ENCODE results near the gene GSTO2.

The GSTO2 gene

GRCh38 chr10:104299031-104299904, 30.3 kb downstream of the GSTO2 start:
- no peak for TF ChIP-seq CTCF (conservative IDR thresholded peaks at IDR 0.05; ENCODE audit: control insufficient read depth, insufficient read depth, low read depth, low read length)
- DNase-seq (ENCODE audit: low read depth) = peak; percentile 86
- H3K4me3 ChIP-seq (ENCODE audit: control insufficient read depth, low read depth, low read length) = no peak overlapping the region

DNA sequence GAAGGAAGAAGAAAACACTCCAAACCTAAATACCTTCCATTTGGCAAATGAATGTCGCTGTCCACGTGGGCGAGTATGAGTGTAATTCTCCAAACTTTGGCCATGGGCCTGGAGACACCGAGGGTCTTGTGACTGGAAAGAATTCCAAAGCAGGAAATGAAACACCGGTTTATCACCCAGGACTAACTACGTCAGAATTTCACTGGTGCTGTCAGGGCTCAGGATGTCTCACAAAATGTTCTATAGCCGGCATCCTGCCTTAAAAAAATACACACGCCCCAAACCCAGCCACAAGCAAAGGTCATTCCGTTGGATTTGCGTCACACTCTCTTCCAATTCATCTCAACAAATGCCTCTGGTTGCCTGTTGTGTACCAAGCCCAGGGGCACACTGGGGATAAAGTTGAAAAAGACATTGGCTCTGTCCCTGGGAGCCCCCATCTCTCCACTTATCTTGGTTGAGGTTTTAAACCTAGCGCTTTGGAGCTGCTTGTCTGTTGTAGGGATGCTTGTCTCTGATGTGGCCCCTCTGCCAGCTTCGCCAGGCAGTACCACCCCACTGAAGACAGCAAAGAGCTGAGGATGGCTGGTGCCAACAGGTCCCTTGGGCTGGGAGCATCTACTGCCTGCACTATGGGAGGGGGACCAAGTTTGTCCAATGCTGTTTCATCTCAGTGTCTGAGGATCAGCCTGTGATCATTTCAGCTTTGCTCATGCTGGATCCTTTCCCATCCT, 31.2 kb downstream of the GSTO2 start:
- H3K4me3 ChIP-seq (ENCODE audit: control insufficient read depth, low read depth, low read length) = peak overlapping the region; percentile 20
- TF ChIP-seq CTCF (conservative IDR thresholded peaks at IDR 0.05; ENCODE audit: control insufficient read depth, insufficient read depth, low read depth, low read length) = no peak
- peak; percentile 100 for DNase-seq (ENCODE audit: low read depth)

GRCh38 chr10:104300736-104301292, 31.8 kb downstream of the GSTO2 start:
- DNase-seq (ENCODE audit: low read depth) = peak; percentile 100
- H3K4me3 ChIP-seq (ENCODE audit: control insufficient read depth, low read depth, low read length) = peak overlapping the region; percentile 20
- TF ChIP-seq CTCF (conservative IDR thresholded peaks at IDR 0.05; ENCODE audit: control insufficient read depth, insufficient read depth, low read depth, low read length) = no peak

DNA sequence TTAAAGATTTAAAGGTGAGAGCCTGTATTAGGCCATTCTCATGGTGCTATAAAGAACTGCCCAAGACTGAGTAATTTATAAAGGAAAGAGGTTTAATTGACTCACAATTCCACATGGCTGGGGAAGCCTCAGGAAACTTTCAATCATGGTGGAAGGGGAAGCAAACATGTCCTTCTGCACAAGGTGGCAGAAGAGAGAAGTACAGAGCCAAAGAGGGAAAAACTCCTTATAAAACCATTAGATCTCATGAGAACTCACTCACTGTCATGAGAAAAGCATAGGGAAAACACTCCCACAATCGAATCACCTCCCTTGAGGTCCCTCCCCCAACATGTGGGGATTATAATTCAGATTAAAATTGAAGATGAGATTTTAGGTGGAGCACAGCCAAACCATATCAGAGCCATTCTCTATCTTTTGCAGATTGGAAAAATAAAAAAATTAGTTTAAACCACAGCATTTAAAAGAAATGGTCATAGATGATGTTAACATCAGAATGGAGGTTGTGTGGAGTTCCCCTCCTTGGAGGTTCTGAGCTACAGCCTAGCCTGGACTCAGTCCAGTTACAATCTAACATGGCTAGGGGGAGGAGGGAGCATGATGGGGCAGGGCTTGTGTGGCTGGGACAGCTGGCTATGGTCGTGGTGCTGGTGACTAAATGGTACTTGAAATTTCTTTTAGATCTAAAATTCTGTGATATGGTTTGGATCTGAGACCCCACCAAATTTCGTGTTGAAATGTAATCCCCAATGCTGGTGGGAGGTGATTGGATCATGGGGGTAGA, 33.1 kb downstream of the GSTO2 start:
- H3K4me3 ChIP-seq (ENCODE audit: control insufficient read depth, low read depth, low read length) = no peak overlapping the region
- peak; percentile 14 for TF ChIP-seq CTCF (conservative IDR thresholded peaks at IDR 0.05; ENCODE audit: control insufficient read depth, insufficient read depth, low read depth, low read length)
- peak; percentile 60 for DNase-seq (ENCODE audit: low read depth)

GRCh38 chr10:104303594-104304355, 34.8 kb downstream of the GSTO2 start:
- no peak for TF ChIP-seq CTCF (conservative IDR thresholded peaks at IDR 0.05; ENCODE audit: control insufficient read depth, insufficient read depth, low read depth, low read length)
- DNase-seq (ENCODE audit: low read depth) = no peak

More at GRCh38 chr10:104303594-104304355, 34.8 kb downstream of the GSTO2 start:
- no peak overlapping the region for H3K4me3 ChIP-seq (ENCODE audit: control insufficient read depth, low read depth, low read length)
